PC-3 (cell line): ENCODE measurements around the gene ELL2.

Experiments
- CTCF ChIP-seq: fragments of 300-600 bp; sonication (generic); conservative IDR thresholded peaks from 2 replicates; pipeline ENCODE4 v1.5.1; 2017; ENCODE audit warnings: antibody characterized with exemption, low read depth, mild to moderate bottlenecking, low read length
- EZH2 ChIP-seq: fragments of 300-600 bp; sonication (generic); IDR thresholded peaks from one replicate; pipeline ENCODE4 v1.6.1; 2017; ENCODE audit warnings: antibody characterized with exemption, mild to moderate bottlenecking, low read length; ENCODE audit not compliant: unreplicated experiment
- EZH2phosphoT487 ChIP-seq: fragments of 300-600 bp; sonication (generic); IDR thresholded peaks from 2 replicates; pipeline ENCODE4 v1.6.1; 2018; ENCODE audit warnings: mild to moderate bottlenecking, antibody characterized with exemption, low read length, borderline replicate concordance

- TF ChIP-seq CTCF (no peak), EZH2 (no peak), EZH2phosphoT487 (no peak)
Measured at GRCh38 chr5:95901676-95902627, 59.7 kb downstream of the ELL2 start.
